ENCODE results near the gene MAPKAPK3. TPM values are rescaled to one million over a fixed set of nuclear protein-coding genes. Genes with fewer than 3 reads are reported as not detected.

MAPKAPK3 gene
- total and polyA plus RNA-seq, 2 experiments from 2014 or later, result 77.3 to 94.7 TPM

DNA sequence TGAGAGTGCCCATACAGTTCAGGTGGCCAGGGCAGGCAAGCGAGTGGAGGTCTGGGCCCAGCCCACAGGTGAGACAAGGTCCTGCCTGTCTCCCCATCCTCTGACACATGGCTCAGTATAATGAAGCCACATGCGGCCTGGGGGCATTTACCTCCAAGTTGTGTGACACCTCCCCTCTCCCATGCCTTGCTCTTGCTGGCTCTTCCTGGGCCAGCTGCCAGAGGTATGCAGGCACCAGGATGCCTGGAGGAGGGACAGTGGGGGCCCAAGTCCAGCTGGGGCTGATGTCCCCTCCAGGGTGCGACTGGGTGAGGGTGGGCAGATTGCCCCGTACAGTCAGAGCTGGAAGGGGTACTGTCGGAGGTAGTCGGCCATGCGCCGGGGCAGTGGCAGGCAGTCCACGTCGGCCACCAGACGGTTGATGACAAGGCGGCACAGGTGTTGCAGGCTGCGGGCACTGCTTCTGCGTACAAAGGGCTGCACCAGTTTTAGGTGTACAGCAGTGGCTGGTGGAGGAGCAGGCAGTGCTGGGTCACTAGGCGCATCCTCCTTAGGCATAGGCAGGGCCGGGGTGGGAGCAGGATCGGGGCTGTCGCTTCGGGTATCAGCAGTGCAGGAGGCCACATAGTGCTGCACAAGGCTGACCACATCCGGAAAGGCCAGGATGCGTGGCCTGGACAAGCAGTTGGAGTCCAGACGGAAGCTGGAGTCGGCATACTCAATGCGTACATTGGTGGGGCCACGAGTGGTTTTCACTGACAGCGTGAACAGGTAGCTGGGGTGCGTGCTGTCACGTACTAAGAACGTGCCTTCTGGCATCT is 9.5 kb upstream of the MAPKAPK3 start:
- H3K9me3 ChIP-seq (ENCODE audit: low read depth), result no peaks in the 10 kb centered on the region
- TF ChIP-seq, protein P1, sequence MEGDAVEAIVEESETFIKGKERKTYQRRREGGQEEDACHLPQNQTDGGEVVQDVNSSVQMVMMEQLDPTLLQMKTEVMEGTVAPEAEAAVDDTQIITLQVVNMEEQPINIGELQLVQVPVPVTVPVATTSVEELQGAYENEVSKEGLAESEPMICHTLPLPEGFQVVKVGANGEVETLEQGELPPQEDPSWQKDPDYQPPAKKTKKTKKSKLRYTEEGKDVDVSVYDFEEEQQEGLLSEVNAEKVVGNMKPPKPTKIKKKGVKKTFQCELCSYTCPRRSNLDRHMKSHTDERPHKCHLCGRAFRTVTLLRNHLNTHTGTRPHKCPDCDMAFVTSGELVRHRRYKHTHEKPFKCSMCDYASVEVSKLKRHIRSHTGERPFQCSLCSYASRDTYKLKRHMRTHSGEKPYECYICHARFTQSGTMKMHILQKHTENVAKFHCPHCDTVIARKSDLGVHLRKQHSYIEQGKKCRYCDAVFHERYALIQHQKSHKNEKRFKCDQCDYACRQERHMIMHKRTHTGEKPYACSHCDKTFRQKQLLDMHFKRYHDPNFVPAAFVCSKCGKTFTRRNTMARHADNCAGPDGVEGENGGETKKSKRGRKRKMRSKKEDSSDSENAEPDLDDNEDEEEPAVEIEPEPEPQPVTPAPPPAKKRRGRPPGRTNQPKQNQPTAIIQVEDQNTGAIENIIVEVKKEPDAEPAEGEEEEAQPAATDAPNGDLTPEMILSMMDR (IDR thresholded peaks at IDR 0.05; ENCODE audit: low read depth, low read length), result no peak
- DNase-seq (ENCODE audit: low read depth in 1 of 2, low spot score in 1 of 2), result no peak
- H3K27me3 ChIP-seq, result no peaks in the 10 kb centered on the region
- no peak overlapping the region for H3K27ac ChIP-seq
- H3K4me3 ChIP-seq, result no peak overlapping the region
- peaks cover 8% of the 10 kb centered on the region for H3K36me3 ChIP-seq
- peaks cover 11% of the 10 kb centered on the region for H3K4me1 ChIP-seq (ENCODE audit: low read depth)

DNA sequence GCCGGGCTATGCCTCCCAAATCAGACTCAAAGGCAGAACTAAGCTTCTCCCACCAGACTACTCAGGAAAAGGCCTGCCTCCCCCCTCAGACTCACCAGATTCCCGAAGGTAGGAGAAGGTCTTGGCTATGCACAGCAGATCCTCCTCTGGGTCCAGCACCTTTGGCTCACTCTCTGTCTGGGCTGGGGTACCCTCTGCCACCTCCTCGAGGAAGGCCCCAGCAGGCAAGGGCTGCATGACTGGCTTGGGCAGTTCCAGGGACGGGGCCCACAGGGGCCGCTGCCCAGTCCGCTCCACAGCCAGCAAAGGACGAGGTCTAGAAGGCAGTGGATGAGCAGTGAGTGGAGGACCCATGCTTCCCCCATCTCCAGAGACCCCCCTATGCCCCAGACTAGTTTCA is 8.7 kb upstream of the MAPKAPK3 start:
- H3K9me3 ChIP-seq (ENCODE audit: low read depth), result no peaks in the 10 kb centered on the region
- no peak overlapping the region for H3K4me3 ChIP-seq
- H3K27me3 ChIP-seq, result no peaks in the 10 kb centered on the region
- H3K4me1 ChIP-seq (ENCODE audit: low read depth), result peaks cover 17% of the 10 kb centered on the region
- H3K36me3 ChIP-seq, result peaks cover 8% of the 10 kb centered on the region
- DNase-seq (ENCODE audit: low read depth in 1 of 2, low spot score in 1 of 2), result no peak
- no peak overlapping the region for H3K27ac ChIP-seq
- TF ChIP-seq, protein P1 (IDR thresholded peaks at IDR 0.05; ENCODE audit: low read depth, low read length), result no peak

DNA sequence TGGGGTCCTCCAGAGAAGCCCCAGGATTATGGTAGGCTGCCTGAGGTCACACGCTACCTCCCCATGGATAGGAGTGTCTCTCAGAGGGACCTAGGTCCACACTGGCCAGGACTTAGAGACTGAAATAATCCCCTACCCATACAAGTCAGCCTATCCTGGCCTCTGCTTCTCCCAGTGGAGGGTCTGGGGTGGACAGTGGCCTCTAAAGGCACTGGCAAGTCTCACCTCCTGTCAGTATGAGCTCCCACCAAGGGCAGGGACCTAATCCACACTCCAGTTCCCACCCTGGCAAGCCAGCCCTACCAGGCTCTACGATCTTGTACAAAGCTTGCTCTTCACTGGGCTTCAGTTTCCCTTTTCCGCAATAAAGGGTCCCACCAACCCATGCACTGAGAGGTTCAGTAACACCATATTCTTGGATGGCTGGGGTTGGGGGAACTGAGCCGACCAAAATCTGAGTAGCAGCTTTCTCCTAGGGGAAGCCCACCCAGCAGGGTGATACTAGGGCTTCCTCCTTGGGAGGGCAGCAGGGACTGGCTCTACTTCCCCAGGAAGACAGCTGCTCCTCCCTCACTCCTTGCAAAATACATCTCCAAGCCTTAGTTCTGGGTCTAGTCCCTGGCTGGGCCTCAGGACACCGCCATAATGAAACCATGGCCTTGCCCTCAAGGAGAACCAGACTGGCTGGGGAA is 7.7 kb upstream of the MAPKAPK3 start:
- Histone ChIP-seq H3K27ac (no peak overlapping the region), H3K36me3 (peaks cover 8% of the 10 kb centered on the region), H3K27me3 (no peaks in the 10 kb centered on the region), H3K4me1 (ENCODE audit: low read depth) (peaks cover 17% of the 10 kb centered on the region), H3K9me3 (ENCODE audit: low read depth) (no peaks in the 10 kb centered on the region), H3K4me3 (no peak overlapping the region)
- TF ChIP-seq, protein P1 (IDR thresholded peaks at IDR 0.05; ENCODE audit: low read depth, low read length), result no peak
- DNase-seq (ENCODE audit: low read depth in 1 of 2, low spot score in 1 of 2), result no peak

DNA sequence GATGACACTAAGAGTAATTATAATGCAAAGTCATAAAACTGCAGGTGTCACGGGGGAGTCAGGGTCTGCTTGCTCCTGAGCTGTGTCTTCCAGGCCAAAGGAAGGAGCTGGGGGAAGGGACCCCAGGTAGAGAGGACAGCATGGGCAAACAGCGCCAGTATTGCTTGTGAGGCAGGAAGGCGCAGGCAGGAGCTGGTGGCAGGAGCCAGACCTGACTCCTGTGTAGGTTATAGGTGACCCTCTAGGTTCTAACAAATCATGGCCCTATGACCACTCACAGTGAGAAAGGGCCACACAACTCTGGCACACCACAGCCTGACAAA is 7.2 kb upstream of the MAPKAPK3 start:
- TF ChIP-seq, protein P1 (IDR thresholded peaks at IDR 0.05; ENCODE audit: low read depth, low read length), result no peak
- Histone ChIP-seq H3K4me3 (no peak overlapping the region), H3K9me3 (ENCODE audit: low read depth) (no peaks in the 10 kb centered on the region), H3K27ac (no peak overlapping the region), H3K4me1 (ENCODE audit: low read depth) (peaks cover 17% of the 10 kb centered on the region), H3K36me3 (peaks cover 8% of the 10 kb centered on the region), H3K27me3 (no peaks in the 10 kb centered on the region)
- no peak for DNase-seq (ENCODE audit: low read depth in 1 of 2, low spot score in 1 of 2)

DNA sequence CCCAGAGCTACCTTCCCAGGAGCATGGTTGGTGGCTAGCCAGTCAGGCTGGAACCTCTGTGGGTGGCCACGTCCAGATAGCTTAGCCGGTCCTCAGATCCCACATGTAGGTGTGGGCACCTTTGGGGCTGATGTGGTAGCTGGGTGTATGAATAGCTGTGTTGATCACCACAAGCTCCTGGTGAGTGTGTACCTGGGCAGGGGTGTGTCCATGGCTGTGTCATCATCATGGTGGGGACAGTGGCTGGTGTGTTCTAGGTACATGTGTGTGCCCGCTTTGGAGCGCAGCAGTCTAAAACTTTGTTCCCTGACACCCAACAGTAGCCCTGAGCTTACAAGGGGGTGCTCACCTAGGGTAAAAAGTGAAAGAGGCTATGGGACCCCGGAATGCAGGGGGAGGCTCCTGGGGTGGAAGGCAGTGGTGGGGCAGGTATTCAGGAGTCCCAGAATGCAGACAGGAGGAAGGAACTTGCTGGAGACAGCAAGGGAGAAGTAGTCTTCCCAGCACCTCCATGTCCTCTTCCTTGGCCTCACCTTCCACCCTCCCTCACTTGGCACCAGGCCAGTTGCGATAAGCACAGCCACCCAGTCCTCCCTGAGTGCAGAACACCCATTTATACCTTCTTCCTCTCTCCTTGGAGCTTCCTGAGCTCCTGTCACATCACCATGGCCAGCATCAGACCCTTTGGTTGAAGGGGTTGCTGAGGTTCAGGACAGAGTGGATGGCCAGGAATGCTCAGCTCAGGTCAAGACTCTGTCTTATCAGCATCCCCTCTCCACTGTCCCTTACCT is 6.6 kb upstream of the MAPKAPK3 start:
- H3K36me3 ChIP-seq, result peaks cover 8% of the 10 kb centered on the region
- peak overlapping the region; percentile 32 for H3K4me3 ChIP-seq

More for the DNA sequence above, 6.6 kb upstream of the MAPKAPK3 start:
- Histone ChIP-seq H3K9me3 (ENCODE audit: low read depth) (no peaks in the 10 kb centered on the region), H3K4me1 (ENCODE audit: low read depth) (peaks cover 17% of the 10 kb centered on the region), H3K27me3 (no peaks in the 10 kb centered on the region), H3K27ac (no peak overlapping the region)
- DNase-seq (ENCODE audit: low read depth in 1 of 2, low spot score in 1 of 2), result peak in 1 of 2 donors; percentile 34
- TF ChIP-seq, protein P1 (IDR thresholded peaks at IDR 0.05; ENCODE audit: low read depth, low read length), result no peak
